ENCODE measurements around the gene CLEC6A. TPM values are rescaled to one million over a fixed set of nuclear protein-coding genes. Genes with fewer than 3 reads are reported as not detected.
"Not testable (repeated sequence)": the region's sequence is repeated elsewhere in the genome, so short reads cannot be mapped to it uniquely, and the experiment has no call there.

CLEC6A gene
- polyA plus RNA-seq, 3 donors, result 3.2 to 6.3 (median 3.4) TPM

GRCh38 chr12:8491646-8492530 is 36.1 kb downstream of the CLEC6A start:
- peaks cover 63% of the 10 kb centered on the region for H3K4me1 Mint-ChIP-seq
- H3K9ac ChIP-seq (ENCODE audit: insufficient read depth, low read length, poor library complexity, severe bottlenecking), result no peak overlapping the region
- peak in 2 of 3 donors; percentile 29 to 46 for DNase-seq
- H3K27ac Mint-ChIP-seq, result peak overlapping the region; percentile 85 to 93 (median 90)
- intact Hi-C loops (cut with micrococcal nuclease), result no loop called here
- no peaks in the 10 kb centered on the region for H3K36me3 ChIP-seq (replicated peaks in 1 of 2; ENCODE audit: control insufficient read depth in 1 of 2, insufficient read depth in 2 of 2, low read length in 2 of 2)
- peaks cover 11 to 25% of the 10 kb centered on the region in 2 donors for H3K36me3 Mint-ChIP-seq
- peak overlapping the region; percentile 42 for H3K4me2 ChIP-seq (replicated peaks; ENCODE audit: extremely low read depth, low read length, poor library complexity, severe bottlenecking)
- peaks cover 2 to 25% (median 15%) of the 10 kb centered on the region in 7 donors for H3K9me3 Mint-ChIP-seq
- H3K79me2 ChIP-seq (ENCODE audit: insufficient read depth, low read length), result no peaks in the 10 kb centered on the region
- H3K4me1 ChIP-seq (ENCODE audit: control insufficient read depth in 1 of 2, insufficient read depth in 2 of 2, low read length in 2 of 2), result peaks cover 52 to 65% of the 10 kb centered on the region in 2 donors
- WGBS (ENCODE audit: insufficient coverage), result 29% methylated on average over 2 of the region's 5 CpGs
- H3K27ac ChIP-seq (ENCODE audit: low read depth in 1 of 2, low read length in 2 of 2), result peak overlapping the region; percentile 47 to 78
- H3K27me3 ChIP-seq (ENCODE audit: control insufficient read depth in 2 of 2, insufficient read depth in 2 of 2, low read length in 2 of 2), result peaks cover 3 to 7% of the 10 kb centered on the region in 2 donors
- no peaks in the 10 kb centered on the region for H4K20me1 ChIP-seq (ENCODE audit: insufficient read depth, low read length)
- H3K9me3 ChIP-seq (replicated peaks in 1 of 2; ENCODE audit: control insufficient read depth in 1 of 2, insufficient read depth in 1 of 2, low read length in 2 of 2), result peaks cover 0 to 12% of the 10 kb centered on the region in 2 donors
- H2AFZ ChIP-seq (ENCODE audit: insufficient read depth, low read depth, low read length, poor library complexity, severe bottlenecking), result no peak overlapping the region
- no peak for TF ChIP-seq CTCF (IDR thresholded peaks at IDR 0.05)
- H3K4me3 Mint-ChIP-seq, result peak overlapping the region in 1 of 2 donors; percentile 50
- peaks cover 10 to 17% (median 14%) of the 10 kb centered on the region in 3 donors for H3K27me3 Mint-ChIP-seq (ENCODE audit: low read depth in 3 of 3)
- H3K4me3 ChIP-seq (replicated peaks in 1 of 3; ENCODE audit: low read depth in 2 of 3, low read length in 3 of 3), result peak overlapping the region in 1 of 3 experiments; percentile 41

- Mint-ChIP-seq H3K36me3 (peaks cover 7 to 30% of the 10 kb centered on the region in 2 donors), H3K27me3 (ENCODE audit: low read depth in 3 of 3) (peaks cover 13 to 19% (median 17%) of the 10 kb centered on the region in 3 donors), H3K4me3 (peak overlapping the region in 1 of 2 donors; percentile 55), H3K9me3 (peaks cover 2 to 15% (median 7%) of the 10 kb centered on the region in 7 donors), H3K4me1 (peaks cover 65% of the 10 kb centered on the region), H3K27ac (peak overlapping the region; percentile 85 to 93 (median 90))
- no peaks in the 10 kb centered on the region for H3K79me2 ChIP-seq (ENCODE audit: insufficient read depth, low read length)
- peaks cover 0 to 4% of the 10 kb centered on the region in 2 donors for H3K9me3 ChIP-seq (replicated peaks in 1 of 2; ENCODE audit: control insufficient read depth in 1 of 2, insufficient read depth in 1 of 2, low read length in 2 of 2)
- no peak for TF ChIP-seq CTCF (IDR thresholded peaks at IDR 0.05)
- H2AFZ ChIP-seq (ENCODE audit: insufficient read depth, low read depth, low read length, poor library complexity, severe bottlenecking), result no peak overlapping the region
- no peaks in the 10 kb centered on the region for H4K20me1 ChIP-seq (ENCODE audit: insufficient read depth, low read length)
- WGBS (ENCODE audit: insufficient coverage), result no CpG with 5 or more reads among the region's 2 CpGs
- H3K27me3 ChIP-seq (ENCODE audit: control insufficient read depth in 2 of 2, insufficient read depth in 2 of 2, low read length in 2 of 2), result peaks cover 4 to 5% of the 10 kb centered on the region in 2 donors
- H3K4me3 ChIP-seq (replicated peaks in 1 of 3; ENCODE audit: low read depth in 2 of 3, low read length in 3 of 3), result peak overlapping the region in 1 of 3 experiments; percentile 41
- no peaks in the 10 kb centered on the region for H3K36me3 ChIP-seq (replicated peaks in 1 of 2; ENCODE audit: control insufficient read depth in 1 of 2, insufficient read depth in 2 of 2, low read length in 2 of 2)
- DNase-seq, result peak; percentile 90 to 97 (median 94)
- H3K9ac ChIP-seq (ENCODE audit: insufficient read depth, low read length, poor library complexity, severe bottlenecking), result no peak overlapping the region
- intact Hi-C loops (cut with micrococcal nuclease), result no loop called here
- H3K4me1 ChIP-seq (ENCODE audit: control insufficient read depth in 1 of 2, insufficient read depth in 2 of 2, low read length in 2 of 2), result peaks cover 52 to 65% of the 10 kb centered on the region in 2 donors
- peak overlapping the region; percentile 45 for H3K4me2 ChIP-seq (replicated peaks; ENCODE audit: extremely low read depth, low read length, poor library complexity, severe bottlenecking)
- peak overlapping the region in 1 of 2 donors; percentile 78 for H3K27ac ChIP-seq (ENCODE audit: low read depth in 1 of 2, low read length in 2 of 2)
These were observed 37.3 kb downstream of the CLEC6A start for GRCh38 chr12:8493084-8493483.

GRCh38 chr12:8495671-8496070 is 39.9 kb downstream of the CLEC6A start:
- Mint-ChIP-seq H3K4me3 (peak overlapping the region in 1 of 2 donors; percentile 30), H3K4me1 (peaks cover 71% of the 10 kb centered on the region), H3K27ac (peak overlapping the region in 2 of 7 donors; percentile 26 to 46), H3K36me3 (peaks cover 3 to 22% of the 10 kb centered on the region in 2 donors), H3K27me3 (ENCODE audit: low read depth in 3 of 3) (peaks cover 10 to 21% (median 19%) of the 10 kb centered on the region in 3 donors)
- H3K27ac ChIP-seq (ENCODE audit: low read depth in 1 of 2, low read length in 2 of 2); H4K20me1 ChIP-seq (ENCODE audit: insufficient read depth, low read length); H3K79me2 ChIP-seq (ENCODE audit: insufficient read depth, low read length); H3K9ac ChIP-seq (ENCODE audit: insufficient read depth, low read length, poor library complexity, severe bottlenecking); H3K27me3 ChIP-seq (ENCODE audit: control insufficient read depth in 2 of 2, insufficient read depth in 2 of 2, low read length in 2 of 2); intact Hi-C loops (cut with micrococcal nuclease); H3K4me3 ChIP-seq (replicated peaks in 1 of 3; ENCODE audit: low read depth in 2 of 3, low read length in 3 of 3); H3K36me3 ChIP-seq (replicated peaks in 1 of 2; ENCODE audit: control insufficient read depth in 1 of 2, insufficient read depth in 2 of 2, low read length in 2 of 2); H2AFZ ChIP-seq (ENCODE audit: insufficient read depth, low read depth, low read length, poor library complexity, severe bottlenecking); H3K9me3 ChIP-seq (replicated peaks in 1 of 2; ENCODE audit: control insufficient read depth in 1 of 2, insufficient read depth in 1 of 2, low read length in 2 of 2); H3K9me3 Mint-ChIP-seq; H3K4me2 ChIP-seq (replicated peaks; ENCODE audit: extremely low read depth, low read length, poor library complexity, severe bottlenecking): not testable (repeated sequence)
- WGBS (ENCODE audit: insufficient coverage), result 97% methylated on average over 4 of the region's 4 CpGs
- peak in 1 of 3 donors; percentile 26 for DNase-seq
- H3K4me1 ChIP-seq (ENCODE audit: control insufficient read depth in 1 of 2, insufficient read depth in 2 of 2, low read length in 2 of 2), result peaks cover 48 to 67% of the 10 kb centered on the region in 2 donors

Data from CD14-positive monocyte (primary cell).